Measurements from ENCODE around the gene CNST. TPM values are rescaled to one million over a fixed set of nuclear protein-coding genes. Genes with fewer than 3 reads are reported as not detected.

The CNST gene
- polyA plus RNA-seq, 1 donor (not counting 4 experiments of a cell fraction or from before 2014, with no cell fraction given), result 9.8 TPM

DNA sequence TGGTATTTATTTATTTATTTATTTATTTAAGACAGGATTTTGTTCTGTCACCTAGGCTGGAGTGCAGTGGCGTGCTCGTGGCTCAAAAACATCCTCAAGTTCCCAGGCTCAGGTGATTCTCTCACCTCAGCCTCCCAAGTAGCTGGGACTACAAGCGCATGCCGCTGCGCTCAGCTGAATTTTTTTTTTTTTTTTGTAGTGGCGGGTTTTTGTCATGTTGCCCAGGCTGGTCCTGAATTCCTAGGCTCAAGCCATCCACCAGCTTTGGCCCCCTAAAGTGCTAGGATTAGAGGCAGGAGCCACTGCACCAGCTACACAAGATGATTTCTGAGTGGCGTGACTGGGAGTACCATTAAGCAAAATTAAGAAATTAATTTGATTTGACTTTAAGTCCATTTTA, 31.7 kb downstream of the CNST start:
- dilution Hi-C loops (cut with MboI; ENCODE audit: extremely low pct_ligation_motif_present, low sequenced_read_pairs), result no loop called here
- H3K9me3 ChIP-seq (ENCODE audit: control insufficient read depth, low read depth, low read length), result no peaks in the 10 kb centered on the region
- peaks cover 8% of the 10 kb centered on the region for H3K79me2 ChIP-seq (ENCODE audit: control insufficient read depth, insufficient read depth, low read length)
- no peak for TF ChIP-seq EZH2 (IDR thresholded peaks at IDR 0.05; ENCODE audit: low read length)
- TF ChIP-seq, protein P1, sequence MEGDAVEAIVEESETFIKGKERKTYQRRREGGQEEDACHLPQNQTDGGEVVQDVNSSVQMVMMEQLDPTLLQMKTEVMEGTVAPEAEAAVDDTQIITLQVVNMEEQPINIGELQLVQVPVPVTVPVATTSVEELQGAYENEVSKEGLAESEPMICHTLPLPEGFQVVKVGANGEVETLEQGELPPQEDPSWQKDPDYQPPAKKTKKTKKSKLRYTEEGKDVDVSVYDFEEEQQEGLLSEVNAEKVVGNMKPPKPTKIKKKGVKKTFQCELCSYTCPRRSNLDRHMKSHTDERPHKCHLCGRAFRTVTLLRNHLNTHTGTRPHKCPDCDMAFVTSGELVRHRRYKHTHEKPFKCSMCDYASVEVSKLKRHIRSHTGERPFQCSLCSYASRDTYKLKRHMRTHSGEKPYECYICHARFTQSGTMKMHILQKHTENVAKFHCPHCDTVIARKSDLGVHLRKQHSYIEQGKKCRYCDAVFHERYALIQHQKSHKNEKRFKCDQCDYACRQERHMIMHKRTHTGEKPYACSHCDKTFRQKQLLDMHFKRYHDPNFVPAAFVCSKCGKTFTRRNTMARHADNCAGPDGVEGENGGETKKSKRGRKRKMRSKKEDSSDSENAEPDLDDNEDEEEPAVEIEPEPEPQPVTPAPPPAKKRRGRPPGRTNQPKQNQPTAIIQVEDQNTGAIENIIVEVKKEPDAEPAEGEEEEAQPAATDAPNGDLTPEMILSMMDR (optimal IDR thresholded peaks at IDR 0.05 in 1 of 3, IDR thresholded peaks at IDR 0.05 in 1 of 3, conservative IDR thresholded peaks at IDR 0.05 in 1 of 3; ENCODE audit: extremely low read depth in 1 of 3, insufficient read depth in 2 of 3, low read length in 3 of 3), result no peak
- no peak overlapping the region for H2AFZ ChIP-seq (ENCODE audit: control insufficient read depth, low read length)
- H3K9me1 ChIP-seq (ENCODE audit: control insufficient read depth, extremely low read depth, insufficient read depth, low read length), result no peaks in the 10 kb centered on the region
- no peaks in the 10 kb centered on the region for H3K36me3 ChIP-seq (ENCODE audit: control insufficient read depth in 2 of 2, extremely low read depth in 1 of 2, insufficient read depth in 2 of 2, low read length in 2 of 2)
- peak overlapping the region; percentile 19 for H3K9ac ChIP-seq (ENCODE audit: control insufficient read depth, extremely low read depth, insufficient read depth, low read length)
- H3K4me3 ChIP-seq (ENCODE audit: control insufficient read depth in 2 of 3, extremely low read depth in 1 of 3, insufficient read depth in 2 of 3, low read depth in 1 of 3, low read length in 3 of 3), result no peak overlapping the region
- H3K27ac ChIP-seq (ENCODE audit: control insufficient read depth, insufficient read depth, low read length), result peak overlapping the region; percentile 75
- no peaks in the 10 kb centered on the region for H3K27me3 ChIP-seq (ENCODE audit: control insufficient read depth, extremely low read depth, insufficient read depth, low read length)
- FAIRE-seq, result no peak
- H3K4me1 ChIP-seq (ENCODE audit: control insufficient read depth, extremely low read depth, insufficient read depth, low read length), result peaks cover 14% of the 10 kb centered on the region
- H3K4me2 ChIP-seq (ENCODE audit: control insufficient read depth, extremely low read depth, insufficient read depth, low read depth, low read length), result peak overlapping the region; percentile 55
- H4K20me1 ChIP-seq (ENCODE audit: control insufficient read depth, extremely low read depth, insufficient read depth, low read length), result no peaks in the 10 kb centered on the region
- DNase-seq (ENCODE audit: low read depth, low spot score), result no peak

DNA sequence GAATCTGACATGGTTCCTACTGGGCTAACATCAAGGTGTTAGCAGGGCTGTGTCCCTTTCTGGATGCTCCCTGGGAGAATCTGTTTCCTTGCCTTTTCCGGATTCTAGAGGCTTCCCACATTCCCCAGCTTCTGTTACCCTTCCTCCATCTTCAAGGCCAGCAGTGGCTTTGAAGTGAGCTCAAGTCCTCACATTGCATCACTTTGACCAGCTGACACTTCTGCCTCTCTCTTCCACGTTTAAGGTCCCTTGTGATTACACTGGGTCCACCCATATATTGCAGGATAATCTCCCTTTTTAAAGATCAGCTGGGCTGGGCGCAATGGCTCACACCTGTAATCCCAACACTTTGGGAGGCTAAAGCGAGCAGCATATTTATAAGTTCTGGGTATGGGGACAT, 33.1 kb downstream of the CNST start:
- dilution Hi-C loops (cut with MboI; ENCODE audit: extremely low pct_ligation_motif_present, low sequenced_read_pairs), result no loop called here
- Histone ChIP-seq H3K9ac (ENCODE audit: control insufficient read depth, extremely low read depth, insufficient read depth, low read length) (no peak overlapping the region), H3K79me2 (ENCODE audit: control insufficient read depth, insufficient read depth, low read length) (peaks cover 10% of the 10 kb centered on the region), H3K9me1 (ENCODE audit: control insufficient read depth, extremely low read depth, insufficient read depth, low read length) (no peaks in the 10 kb centered on the region), H3K4me3 (ENCODE audit: control insufficient read depth in 2 of 3, extremely low read depth in 1 of 3, insufficient read depth in 2 of 3, low read depth in 1 of 3, low read length in 3 of 3) (no peak overlapping the region), H3K4me2 (ENCODE audit: control insufficient read depth, extremely low read depth, insufficient read depth, low read depth, low read length) (no peak overlapping the region), H4K20me1 (ENCODE audit: control insufficient read depth, extremely low read depth, insufficient read depth, low read length) (no peaks in the 10 kb centered on the region), H3K27ac (ENCODE audit: control insufficient read depth, insufficient read depth, low read length) (no peak overlapping the region), H3K27me3 (ENCODE audit: control insufficient read depth, extremely low read depth, insufficient read depth, low read length) (no peaks in the 10 kb centered on the region), H3K4me1 (ENCODE audit: control insufficient read depth, extremely low read depth, insufficient read depth, low read length) (peaks cover 14% of the 10 kb centered on the region), H3K9me3 (ENCODE audit: control insufficient read depth, low read depth, low read length) (no peaks in the 10 kb centered on the region), H3K36me3 (ENCODE audit: control insufficient read depth in 2 of 2, extremely low read depth in 1 of 2, insufficient read depth in 2 of 2, low read length in 2 of 2) (no peaks in the 10 kb centered on the region), H2AFZ (ENCODE audit: control insufficient read depth, low read length) (no peak overlapping the region)
- FAIRE-seq (no peak), DNase-seq (ENCODE audit: low read depth, low spot score) (no peak)
- TF ChIP-seq EZH2 (IDR thresholded peaks at IDR 0.05; ENCODE audit: low read length), result no peak
- TF ChIP-seq, protein P1 (optimal IDR thresholded peaks at IDR 0.05 in 1 of 3, IDR thresholded peaks at IDR 0.05 in 1 of 3, conservative IDR thresholded peaks at IDR 0.05 in 1 of 3; ENCODE audit: extremely low read depth in 1 of 3, insufficient read depth in 2 of 3, low read length in 3 of 3), result no peak
